Measurements from ENCODE around the gene MAP3K10. TPM values are rescaled to one million over a fixed set of nuclear protein-coding genes. Genes with fewer than 3 reads are reported as not detected.
A peak's percentile ranks its signal among the peaks of the same experiment; 100 is the strongest.

The MAP3K10 gene
- total RNA-seq, 1 donor from 2014 or later = 19.4 TPM

GRCh38 chr19:40155749-40156265 lies 35.4 kb upstream of the MAP3K10 start:
- DNase-seq (ENCODE audit: low spot score in 2 of 2) = no peak
- no peak overlapping the region for H3K4me3 ChIP-seq
- no peaks in the 10 kb centered on the region for H3K9me3 ChIP-seq
- intact Hi-C loops (cut with DNase I) = no loop called here
- peak in 1 of 3 experiments; percentile 3 for TF ChIP-seq CTCF (IDR thresholded peaks at IDR 0.05)
- H3K27me3 ChIP-seq = no peaks in the 10 kb centered on the region
- no peaks in the 10 kb centered on the region for H3K4me1 ChIP-seq
- no peaks in the 10 kb centered on the region for H3K36me3 ChIP-seq
- H3K27ac ChIP-seq = no peak overlapping the region

- no peaks in the 10 kb centered on the region for H3K9me3 ChIP-seq
- no peaks in the 10 kb centered on the region for H3K4me1 ChIP-seq
- no peaks in the 10 kb centered on the region for H3K36me3 ChIP-seq
- H3K27ac ChIP-seq = no peak overlapping the region
- H3K4me3 ChIP-seq = no peak overlapping the region
- intact Hi-C loops (cut with DNase I) = no loop called here
- no peaks in the 10 kb centered on the region for H3K27me3 ChIP-seq
- DNase-seq (ENCODE audit: low spot score in 2 of 2) = no peak
- no peak for TF ChIP-seq CTCF (IDR thresholded peaks at IDR 0.05)
These were observed 34.2 kb upstream of the MAP3K10 start for GRCh38 chr19:40157059-40157458.

GRCh38 chr19:40159744-40160143 lies 31.5 kb upstream of the MAP3K10 start:
- intact Hi-C loops (cut with DNase I) = no loop called here
- H3K27ac ChIP-seq = no peak overlapping the region
- no peaks in the 10 kb centered on the region for H3K27me3 ChIP-seq
- no peak overlapping the region for H3K4me3 ChIP-seq
- no peak for DNase-seq (ENCODE audit: low spot score in 2 of 2)
- no peaks in the 10 kb centered on the region for H3K36me3 ChIP-seq
- H3K9me3 ChIP-seq = no peaks in the 10 kb centered on the region
- H3K4me1 ChIP-seq = no peaks in the 10 kb centered on the region
- TF ChIP-seq CTCF (IDR thresholded peaks at IDR 0.05) = no peak

- no peak for TF ChIP-seq CTCF (IDR thresholded peaks at IDR 0.05)
- H3K9me3 ChIP-seq = no peaks in the 10 kb centered on the region
- intact Hi-C loops (cut with DNase I) = no loop called here
- H3K4me1 ChIP-seq = no peaks in the 10 kb centered on the region
- no peak overlapping the region for H3K27ac ChIP-seq
- H3K4me3 ChIP-seq = no peak overlapping the region
- no peak for DNase-seq (ENCODE audit: low spot score in 2 of 2)
- H3K36me3 ChIP-seq = no peaks in the 10 kb centered on the region
- H3K27me3 ChIP-seq = no peaks in the 10 kb centered on the region
These were observed 29.1 kb upstream of the MAP3K10 start for GRCh38 chr19:40162104-40162503.

GRCh38 chr19:40163541-40164129 lies 27.6 kb upstream of the MAP3K10 start:
- intact Hi-C loops (cut with DNase I) = no loop called here
- Histone ChIP-seq H3K27me3 (no peaks in the 10 kb centered on the region), H3K4me1 (no peaks in the 10 kb centered on the region), H3K27ac (no peak overlapping the region), H3K9me3 (no peaks in the 10 kb centered on the region), H3K4me3 (no peak overlapping the region), H3K36me3 (no peaks in the 10 kb centered on the region)
- TF ChIP-seq CTCF (IDR thresholded peaks at IDR 0.05) = no peak
- no peak for DNase-seq (ENCODE audit: low spot score in 2 of 2)

Measured in ascending aorta (tissue), 2 donors.